GM18505 (cell line): ENCODE data around the gene IL25.
"Not testable (repeated sequence)": the region's sequence is repeated elsewhere in the genome, so short reads cannot be mapped to it uniquely, and the experiment has no call there.

Experiments
- ATAC-seq: cut with Tn5 transposase; IDR thresholded peaks from one replicate; pipeline ENCODE4 v1.9.1; 2021; ENCODE audit not compliant: unreplicated experiment
- POLR2A ChIP-seq: IDR thresholded peaks from 4 replicates; pipeline ENCODE4 v1.6.1; 2011; ENCODE audit warnings: borderline replicate concordance; ENCODE audit not compliant: insufficient read depth, insufficient read length; ENCODE audit errors: extremely low read depth

Gene IL25

GRCh38 chr14:23384364-23385080 is 11.9 kb downstream of the IL25 start:
- ATAC-seq: no peak
- no peak for TF ChIP-seq POLR2A

- no peak for TF ChIP-seq POLR2A
- ATAC-seq: no peak
Observed at GRCh38 chr14:23385244-23385641, 12.6 kb downstream of the IL25 start.

GRCh38 chr14:23385642-23386265 is 13.1 kb downstream of the IL25 start:
- ATAC-seq: no peak
- no peak for TF ChIP-seq POLR2A

GRCh38 chr14:23386266-23386657 is 13.7 kb downstream of the IL25 start:
- ATAC-seq: not testable (repeated sequence)

GRCh38 chr14:23386999-23387398 is 14.4 kb downstream of the IL25 start:
- no peak for ATAC-seq
- no peak for TF ChIP-seq POLR2A

GRCh38 chr14:23387916-23388882 is 15.6 kb downstream of the IL25 start:
- ATAC-seq: no peak
- no peak for TF ChIP-seq POLR2A

GRCh38 chr14:23388996-23389395 is 16.4 kb downstream of the IL25 start:
- ATAC-seq: no peak
- TF ChIP-seq POLR2A: no peak

GRCh38 chr14:23389396-23389795 is 16.8 kb downstream of the IL25 start:
- TF ChIP-seq POLR2A: no peak
- no peak for ATAC-seq

- ATAC-seq: not testable (repeated sequence)
Observed at GRCh38 chr14:23389871-23390270, 17.3 kb downstream of the IL25 start.

- TF ChIP-seq POLR2A: no peak
- ATAC-seq: no peak
Observed at GRCh38 chr14:23392613-23393012, 20.0 kb downstream of the IL25 start.

GRCh38 chr14:23396126-23396525 is 23.5 kb downstream of the IL25 start:
- no peak for ATAC-seq
- TF ChIP-seq POLR2A: no peak

GRCh38 chr14:23396781-23397407 is 24.3 kb downstream of the IL25 start:
- no peak for ATAC-seq
- TF ChIP-seq POLR2A: no peak

- ATAC-seq: no peak
- no peak for TF ChIP-seq POLR2A
Observed at GRCh38 chr14:23398348-23398747, 25.7 kb downstream of the IL25 start.

- ATAC-seq: no peak
- TF ChIP-seq POLR2A: no peak
Observed at GRCh38 chr14:23399136-23399535, 26.5 kb downstream of the IL25 start.

- no peak for TF ChIP-seq POLR2A
- no peak for ATAC-seq
Observed at GRCh38 chr14:23399591-23399990, 27.0 kb downstream of the IL25 start.

- not testable (repeated sequence) for ATAC-seq
Observed at GRCh38 chr14:23400496-23401149, 28.0 kb downstream of the IL25 start.
